ENCODE measurements around the gene STRN.

DNA sequence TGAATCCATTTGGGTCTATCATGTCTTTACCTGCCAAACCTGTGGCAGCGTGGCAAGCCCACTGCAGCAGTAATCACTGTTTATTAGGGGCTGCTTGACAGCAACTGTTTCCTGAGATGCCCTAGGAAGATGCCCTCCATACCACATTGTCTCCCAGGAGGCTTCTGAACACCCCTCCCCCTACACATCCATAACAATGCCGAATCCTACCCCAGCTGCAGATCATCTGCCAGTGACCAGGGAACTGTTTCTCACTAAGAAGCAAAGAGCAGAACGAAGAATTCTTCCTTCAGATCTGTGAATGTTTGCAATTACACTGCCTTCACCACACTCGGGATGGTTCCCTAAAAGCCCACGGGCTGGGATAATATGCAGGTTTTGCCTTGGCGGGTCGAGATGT is 142.1 kb downstream of the STRN start:
- TF ChIP-seq, protein P1, sequence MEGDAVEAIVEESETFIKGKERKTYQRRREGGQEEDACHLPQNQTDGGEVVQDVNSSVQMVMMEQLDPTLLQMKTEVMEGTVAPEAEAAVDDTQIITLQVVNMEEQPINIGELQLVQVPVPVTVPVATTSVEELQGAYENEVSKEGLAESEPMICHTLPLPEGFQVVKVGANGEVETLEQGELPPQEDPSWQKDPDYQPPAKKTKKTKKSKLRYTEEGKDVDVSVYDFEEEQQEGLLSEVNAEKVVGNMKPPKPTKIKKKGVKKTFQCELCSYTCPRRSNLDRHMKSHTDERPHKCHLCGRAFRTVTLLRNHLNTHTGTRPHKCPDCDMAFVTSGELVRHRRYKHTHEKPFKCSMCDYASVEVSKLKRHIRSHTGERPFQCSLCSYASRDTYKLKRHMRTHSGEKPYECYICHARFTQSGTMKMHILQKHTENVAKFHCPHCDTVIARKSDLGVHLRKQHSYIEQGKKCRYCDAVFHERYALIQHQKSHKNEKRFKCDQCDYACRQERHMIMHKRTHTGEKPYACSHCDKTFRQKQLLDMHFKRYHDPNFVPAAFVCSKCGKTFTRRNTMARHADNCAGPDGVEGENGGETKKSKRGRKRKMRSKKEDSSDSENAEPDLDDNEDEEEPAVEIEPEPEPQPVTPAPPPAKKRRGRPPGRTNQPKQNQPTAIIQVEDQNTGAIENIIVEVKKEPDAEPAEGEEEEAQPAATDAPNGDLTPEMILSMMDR (IDR thresholded peaks at IDR 0.05) = no peak
- TF ChIP-seq ZFX (IDR thresholded peaks at IDR 0.05; ENCODE audit: borderline replicate concordance) = no peak
